NCI-H226 (cell line): ENCODE data around the gene MICALL1.
"Not testable (repeated sequence)": the region's sequence is repeated elsewhere in the genome, so short reads cannot be mapped to it uniquely, and the experiment has no call there.

Experiments
- DNase-seq: peaks from one replicate; pipeline ENCODE4 v3.0.0-alpha.2; 2015

The MICALL1 gene

GRCh38 chr22:37930270-37930951 is 24.3 kb downstream of the MICALL1 start:
- no peak for DNase-seq

- no peak for DNase-seq
Measured at GRCh38 chr22:37930952-37931440, 24.9 kb downstream of the MICALL1 start.

GRCh38 chr22:37931893-37932389 is 25.8 kb downstream of the MICALL1 start:
- no peak for DNase-seq

GRCh38 chr22:37932401-37932800 is 26.3 kb downstream of the MICALL1 start:
- no peak for DNase-seq

- no peak for DNase-seq
Measured at GRCh38 chr22:37932821-37933578, 26.9 kb downstream of the MICALL1 start.

- peak; percentile 49 for DNase-seq
Measured at GRCh38 chr22:37933711-37934376, 27.7 kb downstream of the MICALL1 start.

GRCh38 chr22:37940698-37941376 is 34.7 kb downstream of the MICALL1 start:
- DNase-seq = no peak

- DNase-seq = no peak
Measured at GRCh38 chr22:37942133-37942532, 36.0 kb downstream of the MICALL1 start.

GRCh38 chr22:37943136-37943824 is 37.2 kb downstream of the MICALL1 start:
- DNase-seq = no peak

- no peak for DNase-seq
Measured at GRCh38 chr22:37943825-37944198, 37.7 kb downstream of the MICALL1 start.

GRCh38 chr22:37944423-37944822 is 38.3 kb downstream of the MICALL1 start:
- DNase-seq = not testable (repeated sequence)

GRCh38 chr22:37947142-37947795 is 41.2 kb downstream of the MICALL1 start:
- DNase-seq = not testable (repeated sequence)

- no peak for DNase-seq
Measured at GRCh38 chr22:37951305-37951704, 45.2 kb downstream of the MICALL1 start.

- DNase-seq = not testable (repeated sequence)
Measured at GRCh38 chr22:37952629-37953028, 46.5 kb downstream of the MICALL1 start.

GRCh38 chr22:37953062-37953436 is 47.0 kb downstream of the MICALL1 start:
- DNase-seq = no peak

GRCh38 chr22:37953437-37954179 is 47.5 kb downstream of the MICALL1 start, which contains the start of the genes C22orf23 and POLR2F:
TSS of gene C22orf23 (minus strand) at chr22:37953601. CDS start at chr22:37953149, 452 bp downstream.
TSS of gene POLR2F (plus strand) at chr22:37953699. CDS start at chr22:37953788, 89 bp downstream.
- peak; percentile 70 for DNase-seq

GRCh38 chr22:37954686-37955085 is 48.6 kb downstream of the MICALL1 start:
- DNase-seq = no peak

GRCh38 chr22:37955825-37956397 is 49.8 kb downstream of the MICALL1 start:
- DNase-seq = not testable (repeated sequence)

- no peak for DNase-seq
Measured at GRCh38 chr22:37957232-37957631, 51.1 kb downstream of the MICALL1 start.

GRCh38 chr22:37959231-37959825 is 53.2 kb downstream of the MICALL1 start:
- DNase-seq = no peak
